Glomerular endothelial cell (primary cell): Measurements from ENCODE around the gene SMG5. TPM values are rescaled to one million over a fixed set of nuclear protein-coding genes. Genes with fewer than 3 reads are reported as not detected.
"Not testable (repeated sequence)": the region's sequence is repeated elsewhere in the genome, so short reads cannot be mapped to it uniquely, and the experiment has no call there.

ENCODE experiments used
- DNase-seq: peaks from one replicate; pipeline ENCODE4 v3.0.0-alpha.2; 2011; ENCODE audit warnings: low read depth, low spot score; ENCODE audit errors: extremely low read depth
- total RNA-seq: library from RNA; depleted of rRNA; stranded (reverse); fragments of >200 nt; gene quantifications from 2 replicates; pipeline ENCODE4 v1.2.3, GENCODE V29; 2015

The SMG5 gene
- 42.3 and 63.9 TPM in 2 replicates for total RNA-seq

- peak; percentile 95 for DNase-seq
These were observed at the start of gene SMG5 for GRCh38 chr1:156282479-156283222. Gene SMG5, minus strand, starts transcription at chr1:156282825. Its CDS starts 145 bp downstream, at chr1:156282680.

DNA sequence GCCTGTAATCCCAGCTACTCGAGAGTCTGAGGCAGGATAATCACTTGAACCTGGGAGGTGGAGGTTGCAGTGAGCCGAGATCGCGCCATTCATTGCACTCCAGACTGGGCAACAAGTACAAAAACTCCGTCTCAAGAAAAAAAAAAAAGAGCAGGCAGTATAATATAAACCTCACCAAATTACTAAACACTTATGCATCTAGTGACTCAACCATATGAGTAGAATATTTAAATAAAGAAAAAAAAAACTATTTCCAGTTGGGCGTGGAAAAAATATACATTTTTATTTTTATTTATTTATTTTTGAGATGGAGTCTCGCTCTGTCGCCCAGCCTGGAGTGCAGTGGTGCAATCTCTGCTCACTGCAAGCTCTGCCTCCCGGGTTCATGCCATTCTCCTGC, 40.6 kb upstream of the SMG5 start:
- not testable (repeated sequence) for DNase-seq

GRCh38 chr1:156320560-156320959, 37.9 kb upstream of the SMG5 start:
- DNase-seq, result no peak

GRCh38 chr1:156319664-156320063, 37.0 kb upstream of the SMG5 start:
- no peak for DNase-seq

- DNase-seq, result no peak
These were observed 34.3 kb upstream of the SMG5 start for GRCh38 chr1:156316909-156317308.

GRCh38 chr1:156310962-156311361, 28.3 kb upstream of the SMG5 start:
- DNase-seq, result no peak

DNA sequence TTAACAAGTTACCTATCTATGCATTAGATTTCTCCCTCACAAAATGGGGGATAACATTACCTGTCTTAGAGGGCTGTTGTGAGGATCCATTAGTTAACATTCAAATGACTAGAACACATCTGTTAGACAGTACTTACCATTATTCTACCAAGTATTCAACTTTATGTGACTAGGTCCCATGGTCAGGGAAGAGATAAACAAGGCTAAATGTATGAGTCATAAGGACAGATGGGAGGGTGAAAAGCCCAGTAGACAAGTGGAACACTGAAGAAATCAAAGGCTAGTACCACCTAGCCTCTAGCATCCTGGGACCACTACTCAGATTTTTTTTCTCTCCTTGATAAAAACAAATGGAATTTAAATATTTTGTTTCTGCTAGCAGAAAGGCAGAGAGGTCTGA, 25.5 kb upstream of the SMG5 start:
- DNase-seq, result no peak

DNA sequence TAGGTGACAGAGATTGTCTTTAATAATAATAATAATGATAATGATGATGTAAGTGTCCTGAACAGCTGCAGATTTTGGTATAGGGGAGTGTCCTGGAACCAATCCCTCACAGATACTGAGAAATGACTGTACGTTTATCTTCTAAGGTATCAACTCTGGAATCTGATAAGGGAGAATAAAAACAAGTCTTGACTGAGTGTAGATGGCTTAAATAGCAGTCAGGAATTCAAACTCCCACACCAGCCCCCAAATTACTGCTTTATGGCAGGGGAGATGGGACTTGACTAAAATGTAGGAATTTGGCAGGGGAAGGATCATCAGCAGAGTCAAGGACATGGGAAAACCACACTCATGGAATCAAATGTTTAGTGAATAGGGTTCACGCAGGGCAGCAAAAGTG, 22.6 kb upstream of the SMG5 start:
- no peak for DNase-seq

- DNase-seq, result no peak
These were observed 20.6 kb upstream of the SMG5 start for GRCh38 chr1:156303241-156303640.

DNA sequence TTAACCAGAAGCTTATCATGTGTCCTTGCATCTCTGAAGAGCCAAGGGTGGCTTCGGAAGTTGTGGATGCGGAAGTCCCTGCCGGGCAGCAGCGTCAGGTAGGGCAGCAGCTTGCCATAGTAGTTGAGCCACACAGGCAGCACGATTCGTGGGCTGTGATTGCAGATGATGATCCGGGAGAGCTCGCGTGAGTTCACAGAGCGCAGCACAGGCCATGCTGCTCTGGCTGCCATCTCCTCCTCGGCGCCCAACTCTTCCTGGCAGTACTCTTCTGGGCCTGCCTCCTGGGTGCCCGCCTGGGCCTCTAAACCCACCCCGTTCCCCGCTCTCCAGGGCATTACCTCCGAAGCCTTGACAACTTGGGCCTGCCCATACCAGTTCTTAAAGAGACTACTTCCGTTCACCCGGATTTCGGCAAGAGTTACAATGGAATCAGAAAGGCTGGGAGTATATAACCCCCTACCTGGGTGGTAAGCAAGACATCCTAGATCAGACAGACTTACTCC, 16.3 kb upstream of the SMG5 start, which contains the start of gene VHLL:
Gene VHLL (minus strand): TSS at position 456 of the 506 bp plus-strand sequence. CDS start 118 bp downstream, at position 338.
- DNase-seq, result no peak

- no peak for DNase-seq
These were observed 12.8 kb upstream of the SMG5 start, which contains the start of gene GLMP for GRCh38 chr1:156295391-156295947. Gene GLMP, minus strand, starts transcription at chr1:156295679. Its CDS starts 34 bp downstream, at chr1:156295645.

DNA sequence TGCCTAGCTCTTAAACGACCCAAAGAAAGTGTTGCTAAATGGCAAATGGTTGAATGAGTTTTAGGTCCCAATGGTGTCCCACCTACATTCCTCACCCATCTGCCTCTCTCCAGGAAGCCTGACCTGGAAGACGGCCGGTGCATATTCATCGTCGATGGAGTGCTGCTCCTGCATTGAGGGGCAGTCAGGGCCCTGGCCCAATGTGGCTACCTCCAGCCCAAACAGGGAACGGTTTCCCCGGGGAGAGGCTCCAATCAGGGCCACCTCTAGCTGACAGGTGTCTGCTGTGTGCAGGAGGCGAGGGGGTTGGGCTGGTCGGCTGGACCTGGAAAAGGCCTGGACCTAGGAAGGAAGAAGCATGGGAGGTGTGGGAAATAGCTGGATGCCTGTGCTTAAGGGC, 11.3 kb upstream of the SMG5 start:
- DNase-seq, result no peak

- DNase-seq, result no peak
These were observed 10.4 kb upstream of the SMG5 start for GRCh38 chr1:156293098-156293434.

GRCh38 chr1:156291226-156292061, 8.8 kb upstream of the SMG5 start:
- DNase-seq, result no peak

GRCh38 chr1:156289857-156290256, 7.2 kb upstream of the SMG5 start:
- DNase-seq, result no peak

DNA sequence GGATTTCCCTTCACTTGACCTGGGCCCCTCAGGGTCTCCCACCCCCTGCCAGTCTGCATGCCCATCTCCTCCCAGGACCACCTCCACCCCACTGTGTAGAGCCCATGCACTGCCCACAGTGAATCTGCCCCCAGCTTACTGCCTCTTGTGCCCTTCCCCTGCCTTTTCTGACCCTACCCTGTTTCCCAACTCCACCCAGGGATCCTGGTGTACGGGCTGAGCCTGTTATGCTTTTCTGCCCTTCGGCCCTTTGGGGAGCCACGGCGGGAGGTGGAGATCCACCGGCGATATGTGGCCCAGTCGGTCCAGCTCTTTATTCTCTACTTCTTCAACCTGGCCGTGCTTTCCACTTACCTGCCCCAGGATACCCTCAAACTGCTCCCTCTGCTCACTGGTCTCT, 3.4 kb upstream of the SMG5 start:
- DNase-seq, result no peak

DNA sequence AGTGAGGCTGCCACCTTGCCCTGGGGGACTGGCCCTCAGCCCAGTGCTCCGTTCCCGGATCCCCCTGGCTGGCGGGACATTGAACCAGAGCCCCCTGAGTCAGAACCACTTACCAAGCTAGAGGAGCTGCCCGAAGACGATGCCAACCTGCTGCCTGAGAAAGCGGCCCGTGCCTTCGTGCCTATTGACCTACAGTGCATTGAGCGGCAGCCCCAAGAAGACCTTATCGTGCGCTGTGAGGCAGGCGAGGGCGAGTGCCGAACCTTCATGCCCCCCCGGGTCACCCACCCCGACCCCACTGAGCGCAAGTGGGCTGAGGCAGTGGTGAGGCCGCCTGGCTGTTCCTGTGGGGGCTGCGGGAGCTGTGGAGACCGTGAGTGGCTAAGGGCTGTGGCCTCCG, 2.8 kb upstream of the SMG5 start:
- no peak for DNase-seq

GRCh38 chr1:156284757-156285156, 2.1 kb upstream of the SMG5 start:
- no peak for DNase-seq

DNA sequence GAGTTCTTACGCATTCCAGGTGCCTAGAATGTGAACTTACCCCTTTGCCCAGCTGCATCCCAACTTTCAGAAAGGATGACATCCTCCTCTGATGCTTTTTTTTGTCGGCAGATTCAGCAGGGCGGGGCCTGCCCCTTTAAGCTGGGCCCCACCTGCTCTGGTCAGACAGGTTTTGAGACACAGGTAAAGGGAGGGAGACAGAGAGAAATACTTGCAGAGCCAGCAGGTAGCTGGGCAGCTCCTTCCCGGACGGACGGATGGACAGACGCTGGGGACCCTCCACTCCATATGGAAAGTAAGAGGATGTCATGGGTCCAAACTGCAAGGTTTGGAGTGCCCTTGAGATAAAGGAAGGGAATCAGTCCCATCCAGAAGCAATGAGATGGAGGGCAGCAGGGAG, 1.5 kb upstream of the SMG5 start, which contains the start of gene TMEM79:
Gene TMEM79 (plus strand): TSS at position 214 of the 400 bp plus-strand sequence. CDS start 902 bp downstream, outside the sequence.
- no peak for DNase-seq

DNA sequence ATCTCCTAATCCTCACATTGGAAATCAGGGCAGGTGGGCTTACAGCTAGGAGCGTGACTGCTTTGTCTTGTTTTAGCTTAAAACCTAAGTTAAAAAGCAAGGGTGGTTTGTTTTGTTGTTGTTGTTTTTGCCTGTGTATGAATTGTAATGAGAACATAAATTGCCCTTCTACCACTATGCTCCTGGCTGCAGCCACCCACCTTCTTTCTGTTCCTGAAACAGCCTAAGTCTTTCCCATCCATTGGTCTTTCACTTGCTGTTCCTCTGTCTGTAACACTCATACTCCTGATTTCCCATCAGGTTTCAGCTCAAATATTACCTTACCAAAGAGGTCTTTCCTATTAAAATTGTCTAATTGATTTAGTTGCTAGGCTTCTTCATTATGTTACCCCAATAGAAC, 896 bp upstream of the SMG5 start:
- no peak for DNase-seq
